ENCODE results near the gene SRBD1. TPM values are rescaled to one million over a fixed set of nuclear protein-coding genes. Genes with fewer than 3 reads are reported as not detected.

Gene SRBD1
- total and polyA plus RNA-seq, 8 donors: 4.4 to 45.7 (median 25.5) TPM

DNA sequence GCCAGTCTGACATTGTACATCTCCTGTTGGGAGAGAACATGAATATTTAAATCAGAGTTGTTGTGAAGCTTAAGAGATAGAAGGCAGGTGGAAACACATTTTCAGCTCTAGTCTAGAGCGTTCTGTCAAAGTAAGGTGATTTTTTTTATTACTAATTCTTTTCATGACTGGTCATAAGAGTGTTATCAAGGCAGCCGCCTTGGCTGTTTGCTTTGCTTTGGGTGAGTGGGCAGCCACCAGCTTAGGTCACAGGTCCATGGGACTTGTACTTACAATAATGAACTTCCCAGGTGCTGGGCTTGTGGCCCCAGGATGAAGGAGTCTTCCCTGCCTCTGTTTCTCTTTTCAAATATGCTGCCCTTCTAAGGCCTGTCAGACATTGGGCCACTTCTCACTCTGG lies 256.3 kb downstream of the SRBD1 start:
- TF ChIP-seq EP300 (IDR thresholded peaks at IDR 0.05) (no peak), POLR2A (IDR thresholded peaks at IDR 0.05) (no peak), POLR2AphosphoS5 (IDR thresholded peaks at IDR 0.05) (no peak)
- TF ChIP-seq, protein P1, sequence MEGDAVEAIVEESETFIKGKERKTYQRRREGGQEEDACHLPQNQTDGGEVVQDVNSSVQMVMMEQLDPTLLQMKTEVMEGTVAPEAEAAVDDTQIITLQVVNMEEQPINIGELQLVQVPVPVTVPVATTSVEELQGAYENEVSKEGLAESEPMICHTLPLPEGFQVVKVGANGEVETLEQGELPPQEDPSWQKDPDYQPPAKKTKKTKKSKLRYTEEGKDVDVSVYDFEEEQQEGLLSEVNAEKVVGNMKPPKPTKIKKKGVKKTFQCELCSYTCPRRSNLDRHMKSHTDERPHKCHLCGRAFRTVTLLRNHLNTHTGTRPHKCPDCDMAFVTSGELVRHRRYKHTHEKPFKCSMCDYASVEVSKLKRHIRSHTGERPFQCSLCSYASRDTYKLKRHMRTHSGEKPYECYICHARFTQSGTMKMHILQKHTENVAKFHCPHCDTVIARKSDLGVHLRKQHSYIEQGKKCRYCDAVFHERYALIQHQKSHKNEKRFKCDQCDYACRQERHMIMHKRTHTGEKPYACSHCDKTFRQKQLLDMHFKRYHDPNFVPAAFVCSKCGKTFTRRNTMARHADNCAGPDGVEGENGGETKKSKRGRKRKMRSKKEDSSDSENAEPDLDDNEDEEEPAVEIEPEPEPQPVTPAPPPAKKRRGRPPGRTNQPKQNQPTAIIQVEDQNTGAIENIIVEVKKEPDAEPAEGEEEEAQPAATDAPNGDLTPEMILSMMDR (IDR thresholded peaks at IDR 0.05): no peak
- no peaks in the 10 kb centered on the region for H3K9me3 ChIP-seq
- intact Hi-C loops (cut with DNase I; ENCODE audit: low total_unique reads): no loop called here
- H3K36me3 ChIP-seq: no peaks in the 10 kb centered on the region
- H3K4me3 ChIP-seq: no peak overlapping the region
- 40 to 67% (median 47%) methylated on average over 2 of the region's 2 CpGs for WGBS, 5 donors
- no peaks in the 10 kb centered on the region for H3K27me3 ChIP-seq
- DNase-seq: no peak
- H3K4me1 ChIP-seq: peaks cover 0 to 3% (median 0%) of the 10 kb centered on the region in 4 donors
- H3K27ac ChIP-seq: no peak overlapping the region

DNA sequence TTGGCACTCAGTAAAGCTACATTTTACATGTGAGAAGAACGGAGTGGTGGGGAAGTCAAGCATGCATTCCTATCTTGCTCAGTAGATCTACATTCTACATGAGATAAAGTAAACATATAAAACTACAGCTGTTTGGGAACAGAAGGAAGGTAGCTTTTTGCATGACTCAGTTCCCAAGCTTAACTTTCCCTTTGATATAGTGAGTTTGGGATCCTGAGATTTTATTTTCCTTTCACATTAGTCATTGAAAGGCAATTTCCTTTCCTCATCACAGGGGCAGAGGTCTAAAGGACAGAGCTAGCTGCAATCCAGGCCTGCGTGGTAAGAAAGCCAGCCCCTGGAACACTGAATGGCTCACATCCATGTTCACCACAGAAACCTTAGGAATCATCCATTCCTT lies 257.2 kb downstream of the SRBD1 start:
- 45 to 62% (median 58%) methylated on average over 2 of the region's 2 CpGs for WGBS, 5 donors
- peaks cover 0 to 3% (median 0%) of the 10 kb centered on the region in 4 donors for H3K4me1 ChIP-seq
- no peaks in the 10 kb centered on the region for H3K27me3 ChIP-seq
- H3K4me3 ChIP-seq: no peak overlapping the region
- H3K9me3 ChIP-seq: no peaks in the 10 kb centered on the region
- intact Hi-C loops (cut with DNase I; ENCODE audit: low total_unique reads): no loop called here
- H3K36me3 ChIP-seq: no peaks in the 10 kb centered on the region
- DNase-seq: no peak
- H3K27ac ChIP-seq: no peak overlapping the region
- TF ChIP-seq POLR2AphosphoS5 (IDR thresholded peaks at IDR 0.05) (no peak), EP300 (IDR thresholded peaks at IDR 0.05) (no peak), POLR2A (IDR thresholded peaks at IDR 0.05) (no peak)
- TF ChIP-seq, protein P1 (IDR thresholded peaks at IDR 0.05): no peak

DNA sequence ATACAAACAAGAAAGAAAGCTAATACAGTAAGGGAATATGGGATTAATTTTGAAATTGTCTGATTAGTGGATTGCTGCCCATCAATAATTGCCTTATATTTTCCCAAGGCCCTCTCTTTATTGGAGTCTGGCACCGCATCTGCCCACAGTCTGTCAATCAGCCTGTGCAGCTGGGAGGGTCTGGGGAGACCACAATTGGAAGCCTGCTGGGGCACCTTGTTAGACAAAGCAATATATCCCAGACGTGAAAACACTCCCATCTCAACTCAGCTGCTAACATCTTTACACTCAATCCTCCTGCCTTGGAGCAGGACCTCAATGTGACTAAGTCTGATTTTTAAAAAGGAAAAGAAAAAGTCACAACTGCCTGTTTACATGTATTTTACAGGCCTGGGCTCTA lies 258.6 kb downstream of the SRBD1 start:
- no peaks in the 10 kb centered on the region for H3K27me3 ChIP-seq
- H3K4me1 ChIP-seq: peaks cover 0 to 3% (median 0%) of the 10 kb centered on the region in 4 donors
- no peak for DNase-seq
- intact Hi-C loops (cut with DNase I; ENCODE audit: low total_unique reads): no loop called here
- H3K9me3 ChIP-seq: no peaks in the 10 kb centered on the region
- TF ChIP-seq POLR2A (IDR thresholded peaks at IDR 0.05) (no peak), POLR2AphosphoS5 (IDR thresholded peaks at IDR 0.05) (no peak)
- no peaks in the 10 kb centered on the region for H3K36me3 ChIP-seq
- H3K4me3 ChIP-seq: no peak overlapping the region
- no peak overlapping the region for H3K27ac ChIP-seq
- 87 to 94% (median 89%) methylated on average over 2 of the region's 2 CpGs for WGBS, 5 donors

- TF ChIP-seq, protein P1 (IDR thresholded peaks at IDR 0.05): no peak
- TF ChIP-seq POLR2A (IDR thresholded peaks at IDR 0.05): no peak
- no peak for TF ChIP-seq POLR2AphosphoS5 (IDR thresholded peaks at IDR 0.05)
- TF ChIP-seq EP300 (IDR thresholded peaks at IDR 0.05): no peak
- H3K9me3 ChIP-seq: no peaks in the 10 kb centered on the region
- no peak for DNase-seq
- H3K4me1 ChIP-seq: no peaks in the 10 kb centered on the region
- H3K27ac ChIP-seq: no peak overlapping the region
- intact Hi-C loops (cut with DNase I; ENCODE audit: low total_unique reads): no loop called here
- H3K27me3 ChIP-seq: peaks cover 0 to 6% (median 0%) of the 10 kb centered on the region in 3 donors
- WGBS, 5 donors: 64 to 75% (median 68%) methylated on average over 8 of the region's 8 CpGs
- no peak overlapping the region for H3K4me3 ChIP-seq
- no peaks in the 10 kb centered on the region for H3K36me3 ChIP-seq
These were observed 265.5 kb downstream of the SRBD1 start for GRCh38 chr2:45345331-45346234.

GRCh38 chr2:45344502-45344901 lies 266.6 kb downstream of the SRBD1 start:
- intact Hi-C loops (cut with DNase I; ENCODE audit: low total_unique reads): no loop called here
- no peak overlapping the region for H3K4me3 ChIP-seq
- H3K36me3 ChIP-seq: no peaks in the 10 kb centered on the region
- TF ChIP-seq EP300 (IDR thresholded peaks at IDR 0.05) (no peak), POLR2AphosphoS5 (IDR thresholded peaks at IDR 0.05) (no peak), POLR2A (IDR thresholded peaks at IDR 0.05) (no peak)
- TF ChIP-seq, protein P1 (IDR thresholded peaks at IDR 0.05): no peak
- no peaks in the 10 kb centered on the region for H3K9me3 ChIP-seq
- WGBS, 5 donors: 74 to 94% (median 90%) methylated on average over 5 of the region's 5 CpGs
- H3K27me3 ChIP-seq: peaks cover 0 to 6% (median 0%) of the 10 kb centered on the region in 3 donors
- H3K27ac ChIP-seq: no peak overlapping the region
- no peaks in the 10 kb centered on the region for H3K4me1 ChIP-seq
- DNase-seq: no peak

Data from stomach (tissue), 9 donors.